Mononuclear cell (primary cell): Measurements from ENCODE around the gene PERCC1. TPM values are rescaled to one million over a fixed set of nuclear protein-coding genes. Genes with fewer than 3 reads are reported as not detected.

Experiments
- H3K27me3 ChIP-seq: 2 replicates; pipeline ENCODE4 v1.6.0; 2011; ENCODE audit warnings: low read length, control low read depth; ENCODE audit not compliant: insufficient read depth
- H3K4me1 ChIP-seq: 2 replicates; pipeline ENCODE4 v1.5.1; 2011; ENCODE audit warnings: mild to moderate bottlenecking, low read length, control low read depth; ENCODE audit not compliant: insufficient read depth
- H3K4me3 ChIP-seq: 2 replicates; pipeline ENCODE4 v1.5.1; 2011; ENCODE audit warnings: mild to moderate bottlenecking, low read length, moderate library complexity
- H3K9me3 ChIP-seq: 2 replicates; pipeline ENCODE4 v1.5.1; 2011; ENCODE audit warnings: low read depth, mild to moderate bottlenecking, control low read depth, low read length
- total RNA-seq: library from RNA; depleted of rRNA; stranded (reverse); fragments of >200 nt; gene quantifications from one replicate; pipeline ENCODE4 v1.2.3, GENCODE V29; 2012

The PERCC1 gene
- total RNA-seq, 1 donor = 0.84 TPM

- H3K9me3 ChIP-seq = no peaks in the 10 kb centered on the region
- no peak overlapping the region for H3K4me3 ChIP-seq
- no peaks in the 10 kb centered on the region for H3K27me3 ChIP-seq
- peaks cover 7% of the 10 kb centered on the region for H3K4me1 ChIP-seq
Observed at GRCh38 chr16:1426734-1427471, 4.0 kb upstream of the PERCC1 start.

- H3K4me3 ChIP-seq = no peak overlapping the region
- H3K4me1 ChIP-seq = peaks cover 7% of the 10 kb centered on the region
- no peaks in the 10 kb centered on the region for H3K27me3 ChIP-seq
- H3K9me3 ChIP-seq = no peaks in the 10 kb centered on the region
Observed at GRCh38 chr16:1427473-1428461, 3.1 kb upstream of the PERCC1 start.

- H3K9me3 ChIP-seq = no peaks in the 10 kb centered on the region
- no peaks in the 10 kb centered on the region for H3K27me3 ChIP-seq
- H3K4me3 ChIP-seq = no peak overlapping the region
- peaks cover 7% of the 10 kb centered on the region for H3K4me1 ChIP-seq
Observed at GRCh38 chr16:1428511-1428910, 2.4 kb upstream of the PERCC1 start.

GRCh38 chr16:1429012-1429411 is 1.9 kb upstream of the PERCC1 start:
- no peak overlapping the region for H3K4me3 ChIP-seq
- peaks cover 7% of the 10 kb centered on the region for H3K4me1 ChIP-seq
- no peaks in the 10 kb centered on the region for H3K27me3 ChIP-seq
- H3K9me3 ChIP-seq = no peaks in the 10 kb centered on the region

GRCh38 chr16:1429631-1430030 is 1.2 kb upstream of the PERCC1 start:
- Histone ChIP-seq H3K9me3 (no peaks in the 10 kb centered on the region), H3K4me1 (peaks cover 7% of the 10 kb centered on the region), H3K4me3 (no peak overlapping the region), H3K27me3 (no peaks in the 10 kb centered on the region)

- no peaks in the 10 kb centered on the region for H3K27me3 ChIP-seq
- no peak overlapping the region for H3K4me3 ChIP-seq
- no peaks in the 10 kb centered on the region for H3K9me3 ChIP-seq
- peaks cover 7% of the 10 kb centered on the region for H3K4me1 ChIP-seq
Observed at GRCh38 chr16:1430214-1430758, 592 bp upstream of the PERCC1 start.

- Histone ChIP-seq H3K27me3 (no peaks in the 10 kb centered on the region), H3K4me1 (peaks cover 7% of the 10 kb centered on the region), H3K9me3 (no peaks in the 10 kb centered on the region), H3K4me3 (no peak overlapping the region)
Observed at GRCh38 chr16:1431497-1432270, 806 bp downstream of the PERCC1 start.

- H3K4me1 ChIP-seq = peaks cover 7% of the 10 kb centered on the region
- no peaks in the 10 kb centered on the region for H3K27me3 ChIP-seq
- no peaks in the 10 kb centered on the region for H3K9me3 ChIP-seq
- H3K4me3 ChIP-seq = no peak overlapping the region
Observed at GRCh38 chr16:1432388-1433262, 1.7 kb downstream of the PERCC1 start.

GRCh38 chr16:1433263-1433560 is 2.3 kb downstream of the PERCC1 start:
- H3K4me1 ChIP-seq = peaks cover 7% of the 10 kb centered on the region
- no peaks in the 10 kb centered on the region for H3K27me3 ChIP-seq
- no peaks in the 10 kb centered on the region for H3K9me3 ChIP-seq
- H3K4me3 ChIP-seq = no peak overlapping the region

GRCh38 chr16:1433756-1434155 is 2.9 kb downstream of the PERCC1 start:
- peaks cover 1% of the 10 kb centered on the region for H3K4me1 ChIP-seq
- no peaks in the 10 kb centered on the region for H3K27me3 ChIP-seq
- H3K9me3 ChIP-seq = no peaks in the 10 kb centered on the region
- no peak overlapping the region for H3K4me3 ChIP-seq

GRCh38 chr16:1434644-1435592 is 4.0 kb downstream of the PERCC1 start:
- Histone ChIP-seq H3K4me3 (no peak overlapping the region), H3K27me3 (no peaks in the 10 kb centered on the region), H3K9me3 (no peaks in the 10 kb centered on the region)

GRCh38 chr16:1435921-1436697 is 5.2 kb downstream of the PERCC1 start:
- Histone ChIP-seq H3K4me3 (no peak overlapping the region), H3K27me3 (no peaks in the 10 kb centered on the region), H3K9me3 (no peaks in the 10 kb centered on the region), H3K4me1 (no peaks in the 10 kb centered on the region)

More at GRCh38 chr16:1434644-1435592, 4.0 kb downstream of the PERCC1 start:
- no peaks in the 10 kb centered on the region for H3K4me1 ChIP-seq
